Measurements from ENCODE around the gene KRT74.

The KRT74 gene

GRCh38 chr12:52568111-52568510 lies 5.5 kb downstream of the KRT74 start:
- no peak for DNase-seq

- no peak for DNase-seq
Measured at GRCh38 chr12:52566847-52567291, 6.8 kb downstream of the KRT74 start.

GRCh38 chr12:52564582-52564981 lies 9.1 kb downstream of the KRT74 start:
- no peak for DNase-seq

- no peak for DNase-seq
Measured at GRCh38 chr12:52561880-52562449, 11.7 kb downstream of the KRT74 start.

- DNase-seq = no peak
Measured at GRCh38 chr12:52559979-52560378, 13.7 kb downstream of the KRT74 start.

- no peak for DNase-seq
Measured at GRCh38 chr12:52558781-52559445, 14.7 kb downstream of the KRT74 start.

GRCh38 chr12:52557476-52557875 lies 16.2 kb downstream of the KRT74 start:
- no peak for DNase-seq

- DNase-seq = no peak
Measured at GRCh38 chr12:52555577-52555976, 18.1 kb downstream of the KRT74 start.

GRCh38 chr12:52552681-52553195 lies 20.9 kb downstream of the KRT74 start, which contains the start of gene KRT71:
KRT71 (minus strand) TSS chr12:52553145; CDS start chr12:52553077, 68 bp downstream.
- DNase-seq = no peak

- no peak for DNase-seq
Measured at GRCh38 chr12:52552055-52552454, 21.6 kb downstream of the KRT74 start.

GRCh38 chr12:52551216-52551865 lies 22.3 kb downstream of the KRT74 start:
- DNase-seq = no peak

GRCh38 chr12:52546126-52546525 lies 27.5 kb downstream of the KRT74 start:
- no peak for DNase-seq

GRCh38 chr12:52543985-52544883 lies 29.4 kb downstream of the KRT74 start:
- DNase-seq = no peak

- DNase-seq = no peak
Measured at GRCh38 chr12:52542785-52543318, 30.8 kb downstream of the KRT74 start.

- DNase-seq = no peak
Measured at GRCh38 chr12:52542157-52542556, 31.5 kb downstream of the KRT74 start.

GRCh38 chr12:52541709-52542108 lies 31.9 kb downstream of the KRT74 start:
- DNase-seq = no peak

GRCh38 chr12:52540531-52540930 lies 33.1 kb downstream of the KRT74 start:
- DNase-seq = no peak

- no peak for DNase-seq
Measured at GRCh38 chr12:52539821-52540173, 33.8 kb downstream of the KRT74 start.

GRCh38 chr12:52539083-52539820 lies 34.4 kb downstream of the KRT74 start:
- no peak for DNase-seq

GRCh38 chr12:52537101-52537500 lies 36.5 kb downstream of the KRT74 start:
- DNase-seq = no peak

GRCh38 chr12:52535574-52535973 lies 38.1 kb downstream of the KRT74 start:
- DNase-seq = no peak

GRCh38 chr12:52534482-52534881 lies 39.2 kb downstream of the KRT74 start:
- DNase-seq = no peak

Measured in activated CD4-positive, alpha-beta T cell treated with anti-CD3 and anti-CD28 coated beads, Interleukin-2, Interleukin-6, amounts not matched to agents 100 ng/mL and 50 ng/mL, durations not matched to agents 16 hours and 8 hours (primary cell).